SK-N-SH (cell line): ENCODE results near the gene DENND2C. TPM values are rescaled to one million over a fixed set of nuclear protein-coding genes. Genes with fewer than 3 reads are reported as not detected.

Experiments used
- CTCF ChIA-PET: fragments of 300-600, 350-600 bp; formaldehyde crosslinking; extraction: SDS; loops from one replicate; lab custom pipeline; 2021; lab: Yijun Ruan, JAX
- POLR2A ChIA-PET: fragments of 350-600 bp; sonication (Branson Sonifier 250); formaldehyde crosslinking; extraction: SDS; loops from one replicate; lab custom pipeline; 2020; ENCODE audit warnings: antibody characterized with exemption, inconsistent platforms; lab: Yijun Ruan, JAX
- DNase-seq: peaks from one replicate; pipeline ENCODE4 v3.0.0; 2012
- H2AFZ ChIP-seq: fragments of 200-600 bp; sonication (generic); 2 replicates; pipeline ENCODE4 v1.8.1; 2016; ENCODE audit warnings: antibody characterized with exemption, mild to moderate bottlenecking, low read depth
- H3F3A ChIP-seq: fragments of 200-600 bp; sonication (generic); replicated peaks from 2 replicates; pipeline ENCODE3; 2016; ENCODE audit warnings: antibody characterized with exemption, mild to moderate bottlenecking; ENCODE audit not compliant: insufficient read depth
- H3K27ac ChIP-seq, 2 experiments: fragments of 200-500 bp in 1 of 2; fragments of 200-600 bp in 1 of 2; sonication (Bioruptor generic) in 1 of 2; sonication (generic), shearing (Covaris generic) in 1 of 2; 2 replicates each; pipeline versions ENCODE4 v1.5.1 to v1.6.1; 2014 to 2016; ENCODE audit warnings: low read depth in 2 of 2, inconsistent platforms in 1 of 2, low read length in 1 of 2, mild to moderate bottlenecking in 1 of 2, mixed read lengths in 1 of 2
- H3K27me3 ChIP-seq: fragments of 200-600 bp; sonication (generic), shearing (Covaris generic); 2 replicates; pipeline ENCODE4 v1.6.1; 2016; ENCODE audit warnings: mixed run types; ENCODE audit not compliant: insufficient read depth
- H3K36me3 ChIP-seq, 2 experiments: fragments of 200-500 bp in 1 of 2; fragments of 200-600 bp in 1 of 2; sonication (Bioruptor generic) in 1 of 2; sonication (generic) in 1 of 2; replicated peaks in 1 of 2; 2 replicates each; pipeline versions ENCODE3 to v1.5.1; 2014 to 2016; ENCODE audit warnings: low read length in 1 of 2, mild to moderate bottlenecking in 1 of 2; ENCODE audit not compliant: insufficient read depth in 2 of 2, control insufficient read depth in 1 of 2
- H3K4me1 ChIP-seq, 2 experiments: fragments of 200-500 bp in 1 of 2; fragments of 200-600 bp in 1 of 2; sonication (Bioruptor generic) in 1 of 2; sonication (generic), shearing (Covaris generic) in 1 of 2; 2 replicates each; pipeline versions ENCODE4 v1.5.1 to v1.6.1; 2014 to 2016; ENCODE audit warnings: low read depth in 1 of 2, low read length in 1 of 2, mixed run types in 1 of 2; ENCODE audit not compliant: insufficient read depth in 2 of 2, control insufficient read depth in 1 of 2
- H3K4me2 ChIP-seq: fragments of 200-600 bp; sonication (generic), shearing (Covaris generic); 2 replicates; pipeline ENCODE4 v1.6.1; 2017; ENCODE audit warnings: mixed run types
- H3K4me3 ChIP-seq, 2 experiments: fragments of 200-500 bp in 1 of 2; fragments of 200-600 bp in 1 of 2; sonication (Bioruptor generic) in 1 of 2; sonication (generic), shearing (Covaris generic) in 1 of 2; 2 replicates each; pipeline versions ENCODE4 v1.5.1 to v1.8.1; 2014 to 2016; ENCODE audit warnings: low read depth in 2 of 2, inconsistent platforms in 1 of 2, low read length in 1 of 2, mild to moderate bottlenecking in 1 of 2, mixed read lengths in 1 of 2, moderate library complexity in 1 of 2
- H3K79me2 ChIP-seq: fragments of 200-600 bp; sonication (generic); 2 replicates; pipeline ENCODE4 v1.8.1; 2017; ENCODE audit warnings: mild to moderate bottlenecking; ENCODE audit not compliant: insufficient read depth
- H3K9ac ChIP-seq: fragments of 200-600 bp; sonication (generic); 2 replicates; pipeline ENCODE4 v1.6.1; 2017; ENCODE audit warnings: mixed run types
- H3K9me2 ChIP-seq: fragments of 200-600 bp; sonication (generic); 2 replicates; pipeline ENCODE4 v1.6.1; 2017; ENCODE audit warnings: mixed run types
- H3K9me3 ChIP-seq: fragments of 200-600 bp; sonication (generic); 2 replicates; pipeline ENCODE4 v1.6.1; 2017; ENCODE audit warnings: mixed run types, mild to moderate bottlenecking, moderate library complexity
- H4K20me1 ChIP-seq: fragments of 200-600 bp; sonication (generic); 2 replicates; pipeline ENCODE4 v1.6.1; 2017; ENCODE audit warnings: mild to moderate bottlenecking, mixed run types; ENCODE audit not compliant: insufficient read depth
- ELF1 ChIP-seq: IDR thresholded peaks from 2 replicates; pipeline ENCODE4 v1.4.0; 2012
- EP300 ChIP-seq, 2 experiments: IDR thresholded peaks; 2 replicates each; pipeline versions ENCODE4 v1.4.0 to v1.6.1; 2012; ENCODE audit warnings: borderline replicate concordance in 1 of 2, low read depth in 1 of 2, low read length in 1 of 2
- EZH2phosphoT487 ChIP-seq: fragments of 200-600 bp; sonication (generic); IDR thresholded peaks from 2 replicates; pipeline ENCODE4 v1.6.1; 2017; ENCODE audit warnings: low read depth, mixed run types, mild to moderate bottlenecking, antibody characterized with exemption, moderate library complexity, borderline replicate concordance
- FOXJ3 ChIP-seq: sonication (generic); formaldehyde crosslinking; IDR thresholded peaks from 2 replicates; pipeline ENCODE4 v1.5.1; 2020; ENCODE audit warnings: mild to moderate bottlenecking, missing genetic modification reagents
- GABPA ChIP-seq: IDR thresholded peaks from 2 replicates; pipeline ENCODE4 v1.4.0; 2012; ENCODE audit warnings: low read depth, mild to moderate bottlenecking
- MEF2A ChIP-seq: IDR thresholded peaks from 2 replicates; pipeline ENCODE4 v1.4.0; 2012; ENCODE audit warnings: low read depth, borderline replicate concordance
- NFIC ChIP-seq: IDR thresholded peaks from 2 replicates; pipeline ENCODE4 v1.4.0; 2012; ENCODE audit warnings: borderline replicate concordance
- POLR2AphosphoS5 ChIP-seq: IDR thresholded peaks from 2 replicates; pipeline ENCODE4 v1.6.1; 2012; ENCODE audit warnings: low read depth, low read length
- RFX5 ChIP-seq: IDR thresholded peaks from 2 replicates; pipeline ENCODE4 v1.6.1; 2012; ENCODE audit warnings: mild to moderate bottlenecking, improper control_type of control experiment, low read length
- SIN3A ChIP-seq: IDR thresholded peaks from 2 replicates; pipeline ENCODE4 v1.6.1; 2012; ENCODE audit warnings: low read depth, mild to moderate bottlenecking, low read length, moderate library complexity, borderline replicate concordance
- SMC3 ChIP-seq: IDR thresholded peaks from 2 replicates; pipeline ENCODE4 v1.6.1; 2012; ENCODE audit warnings: low read depth, low read length, improper control_type of control experiment
- TCF12 ChIP-seq: IDR thresholded peaks from 2 replicates; pipeline ENCODE4 v1.4.0; 2012
- TEAD4 ChIP-seq: IDR thresholded peaks from 2 replicates; pipeline ENCODE4 v1.4.0; 2012; ENCODE audit warnings: mild to moderate bottlenecking, borderline replicate concordance; ENCODE audit not compliant: insufficient read depth
- WGBS: methylation state at CpG from one replicate; pipeline ENCODE4 v1.1.6; 2017; ENCODE audit warnings: low lambda C conversion rate; 5-methylcytosine and 5-hydroxymethylcytosine counted together
- polyA plus RNA-seq, 3 experiments: library from polyadenylated mRNA; depleted of rRNA; stranded (reverse); fragments of >200 nt; gene quantifications; 2 replicates each; pipeline ENCODE4 v1.2.3, GENCODE V29; 2012
- TF ChIP-seq, protein P1 (sequence below): fragments of 200-600 bp; sonication (generic); IDR thresholded peaks from 2 replicates; pipeline ENCODE4 v1.6.1; 2017; ENCODE audit warnings: antibody characterized with exemption, mild to moderate bottlenecking, moderate library complexity
- TF ChIP-seq, protein P2 (sequence below): IDR thresholded peaks from 2 replicates; pipeline ENCODE4 v1.4.0; 2012; ENCODE audit warnings: low read depth
- TF ChIP-seq, protein P3 (sequence below): fragments of 150-350 bp; IDR thresholded peaks from 2 replicates; pipeline ENCODE4 v1.6.1; 2017; ENCODE audit warnings: antibody characterized with exemption, low read length, low read depth, borderline replicate concordance
- TF ChIP-seq, protein P4 (sequence below): IDR thresholded peaks from 2 replicates; pipeline ENCODE4 v1.6.1; 2012; ENCODE audit warnings: mild to moderate bottlenecking, low read depth, low read length, moderate library complexity
- TF ChIP-seq, protein P5 (sequence below): IDR thresholded peaks from 2 replicates; pipeline ENCODE4 v1.4.0; 2012; ENCODE audit warnings: low read depth, borderline replicate concordance
- TF ChIP-seq, protein P6 (sequence below): IDR thresholded peaks from 2 replicates; pipeline ENCODE4 v1.4.0; 2012; ENCODE audit warnings: low read depth, borderline replicate concordance

Gene DENND2C
- polyA plus RNA-seq, 1 of the 3 experiments (the other 2 are of a cell fraction) = 0.03 TPM

DNA sequence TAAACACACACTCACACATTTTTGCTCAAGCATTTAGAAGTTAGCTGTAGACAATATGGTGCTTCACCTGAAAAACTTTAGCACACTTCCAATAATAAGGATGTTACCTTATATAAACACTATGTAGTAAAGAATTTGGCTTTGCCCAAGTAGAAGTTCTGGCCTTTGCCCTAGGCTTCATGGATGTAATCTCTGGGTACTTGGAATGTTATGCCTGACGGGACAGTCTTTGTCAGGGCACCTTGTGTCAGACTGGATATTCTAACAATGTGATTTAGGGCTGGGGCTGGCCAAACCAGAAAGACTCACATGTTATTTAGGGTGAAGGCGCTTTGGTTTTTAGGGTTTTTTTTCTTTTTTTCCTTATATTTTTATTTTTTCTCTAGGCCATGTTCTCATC lies 124.1 kb downstream of the DENND2C start:
- no peaks in the 10 kb centered on the region for H3K36me3 ChIP-seq
- H3K4me3 ChIP-seq = no peak overlapping the region
- H3K27me3 ChIP-seq = no peaks in the 10 kb centered on the region
- no peaks in the 10 kb centered on the region for H4K20me1 ChIP-seq
- no peak overlapping the region for H3K9ac ChIP-seq
- POLR2A ChIA-PET = no interaction called here
- H3K27ac ChIP-seq = no peak overlapping the region
- no peaks in the 10 kb centered on the region for H3K79me2 ChIP-seq
- TF ChIP-seq RFX5 (no peak), ELF1 (no peak), SIN3A (no peak), FOXJ3 (CRISPR knock-in tag) (no peak), SMC3 (no peak), POLR2AphosphoS5 (no peak), NFIC (no peak), TCF12 (no peak), EZH2phosphoT487 (no peak), GABPA (no peak), EP300 (IDR thresholded peaks at IDR 0.05; ENCODE audit: borderline replicate concordance in 1 of 2, low read depth in 1 of 2, low read length in 1 of 2) (no peak), MEF2A (no peak), TEAD4 (no peak)
- TF ChIP-seq, protein P1, sequence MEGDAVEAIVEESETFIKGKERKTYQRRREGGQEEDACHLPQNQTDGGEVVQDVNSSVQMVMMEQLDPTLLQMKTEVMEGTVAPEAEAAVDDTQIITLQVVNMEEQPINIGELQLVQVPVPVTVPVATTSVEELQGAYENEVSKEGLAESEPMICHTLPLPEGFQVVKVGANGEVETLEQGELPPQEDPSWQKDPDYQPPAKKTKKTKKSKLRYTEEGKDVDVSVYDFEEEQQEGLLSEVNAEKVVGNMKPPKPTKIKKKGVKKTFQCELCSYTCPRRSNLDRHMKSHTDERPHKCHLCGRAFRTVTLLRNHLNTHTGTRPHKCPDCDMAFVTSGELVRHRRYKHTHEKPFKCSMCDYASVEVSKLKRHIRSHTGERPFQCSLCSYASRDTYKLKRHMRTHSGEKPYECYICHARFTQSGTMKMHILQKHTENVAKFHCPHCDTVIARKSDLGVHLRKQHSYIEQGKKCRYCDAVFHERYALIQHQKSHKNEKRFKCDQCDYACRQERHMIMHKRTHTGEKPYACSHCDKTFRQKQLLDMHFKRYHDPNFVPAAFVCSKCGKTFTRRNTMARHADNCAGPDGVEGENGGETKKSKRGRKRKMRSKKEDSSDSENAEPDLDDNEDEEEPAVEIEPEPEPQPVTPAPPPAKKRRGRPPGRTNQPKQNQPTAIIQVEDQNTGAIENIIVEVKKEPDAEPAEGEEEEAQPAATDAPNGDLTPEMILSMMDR = no peak
- TF ChIP-seq, protein P2, sequence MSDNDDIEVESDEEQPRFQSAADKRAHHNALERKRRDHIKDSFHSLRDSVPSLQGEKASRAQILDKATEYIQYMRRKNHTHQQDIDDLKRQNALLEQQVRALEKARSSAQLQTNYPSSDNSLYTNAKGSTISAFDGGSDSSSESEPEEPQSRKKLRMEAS = no peak
- TF ChIP-seq, protein P3, sequence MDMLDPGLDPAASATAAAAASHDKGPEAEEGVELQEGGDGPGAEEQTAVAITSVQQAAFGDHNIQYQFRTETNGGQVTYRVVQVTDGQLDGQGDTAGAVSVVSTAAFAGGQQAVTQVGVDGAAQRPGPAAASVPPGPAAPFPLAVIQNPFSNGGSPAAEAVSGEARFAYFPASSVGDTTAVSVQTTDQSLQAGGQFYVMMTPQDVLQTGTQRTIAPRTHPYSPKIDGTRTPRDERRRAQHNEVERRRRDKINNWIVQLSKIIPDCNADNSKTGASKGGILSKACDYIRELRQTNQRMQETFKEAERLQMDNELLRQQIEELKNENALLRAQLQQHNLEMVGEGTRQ = no peak
- TF ChIP-seq, protein P4, sequence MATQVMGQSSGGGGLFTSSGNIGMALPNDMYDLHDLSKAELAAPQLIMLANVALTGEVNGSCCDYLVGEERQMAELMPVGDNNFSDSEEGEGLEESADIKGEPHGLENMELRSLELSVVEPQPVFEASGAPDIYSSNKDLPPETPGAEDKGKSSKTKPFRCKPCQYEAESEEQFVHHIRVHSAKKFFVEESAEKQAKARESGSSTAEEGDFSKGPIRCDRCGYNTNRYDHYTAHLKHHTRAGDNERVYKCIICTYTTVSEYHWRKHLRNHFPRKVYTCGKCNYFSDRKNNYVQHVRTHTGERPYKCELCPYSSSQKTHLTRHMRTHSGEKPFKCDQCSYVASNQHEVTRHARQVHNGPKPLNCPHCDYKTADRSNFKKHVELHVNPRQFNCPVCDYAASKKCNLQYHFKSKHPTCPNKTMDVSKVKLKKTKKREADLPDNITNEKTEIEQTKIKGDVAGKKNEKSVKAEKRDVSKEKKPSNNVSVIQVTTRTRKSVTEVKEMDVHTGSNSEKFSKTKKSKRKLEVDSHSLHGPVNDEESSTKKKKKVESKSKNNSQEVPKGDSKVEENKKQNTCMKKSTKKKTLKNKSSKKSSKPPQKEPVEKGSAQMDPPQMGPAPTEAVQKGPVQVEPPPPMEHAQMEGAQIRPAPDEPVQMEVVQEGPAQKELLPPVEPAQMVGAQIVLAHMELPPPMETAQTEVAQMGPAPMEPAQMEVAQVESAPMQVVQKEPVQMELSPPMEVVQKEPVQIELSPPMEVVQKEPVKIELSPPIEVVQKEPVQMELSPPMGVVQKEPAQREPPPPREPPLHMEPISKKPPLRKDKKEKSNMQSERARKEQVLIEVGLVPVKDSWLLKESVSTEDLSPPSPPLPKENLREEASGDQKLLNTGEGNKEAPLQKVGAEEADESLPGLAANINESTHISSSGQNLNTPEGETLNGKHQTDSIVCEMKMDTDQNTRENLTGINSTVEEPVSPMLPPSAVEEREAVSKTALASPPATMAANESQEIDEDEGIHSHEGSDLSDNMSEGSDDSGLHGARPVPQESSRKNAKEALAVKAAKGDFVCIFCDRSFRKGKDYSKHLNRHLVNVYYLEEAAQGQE = no peak
- TF ChIP-seq, protein P5, sequence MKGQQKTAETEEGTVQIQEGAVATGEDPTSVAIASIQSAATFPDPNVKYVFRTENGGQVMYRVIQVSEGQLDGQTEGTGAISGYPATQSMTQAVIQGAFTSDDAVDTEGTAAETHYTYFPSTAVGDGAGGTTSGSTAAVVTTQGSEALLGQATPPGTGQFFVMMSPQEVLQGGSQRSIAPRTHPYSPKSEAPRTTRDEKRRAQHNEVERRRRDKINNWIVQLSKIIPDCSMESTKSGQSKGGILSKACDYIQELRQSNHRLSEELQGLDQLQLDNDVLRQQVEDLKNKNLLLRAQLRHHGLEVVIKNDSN = no peak
- TF ChIP-seq, protein P6, sequence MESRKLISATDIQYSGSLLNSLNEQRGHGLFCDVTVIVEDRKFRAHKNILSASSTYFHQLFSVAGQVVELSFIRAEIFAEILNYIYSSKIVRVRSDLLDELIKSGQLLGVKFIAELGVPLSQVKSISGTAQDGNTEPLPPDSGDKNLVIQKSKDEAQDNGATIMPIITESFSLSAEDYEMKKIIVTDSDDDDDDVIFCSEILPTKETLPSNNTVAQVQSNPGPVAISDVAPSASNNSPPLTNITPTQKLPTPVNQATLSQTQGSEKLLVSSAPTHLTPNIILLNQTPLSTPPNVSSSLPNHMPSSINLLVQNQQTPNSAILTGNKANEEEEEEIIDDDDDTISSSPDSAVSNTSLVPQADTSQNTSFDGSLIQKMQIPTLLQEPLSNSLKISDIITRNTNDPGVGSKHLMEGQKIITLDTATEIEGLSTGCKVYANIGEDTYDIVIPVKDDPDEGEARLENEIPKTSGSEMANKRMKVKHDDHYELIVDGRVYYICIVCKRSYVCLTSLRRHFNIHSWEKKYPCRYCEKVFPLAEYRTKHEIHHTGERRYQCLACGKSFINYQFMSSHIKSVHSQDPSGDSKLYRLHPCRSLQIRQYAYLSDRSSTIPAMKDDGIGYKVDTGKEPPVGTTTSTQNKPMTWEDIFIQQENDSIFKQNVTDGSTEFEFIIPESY = no peak
- H3K4me1 ChIP-seq = no peaks in the 10 kb centered on the region
- no peak for DNase-seq
- no peaks in the 10 kb centered on the region for H3K9me2 ChIP-seq
- no peaks in the 10 kb centered on the region for H3F3A ChIP-seq
- CTCF ChIA-PET = no interaction called here
- H3K9me3 ChIP-seq = no peaks in the 10 kb centered on the region
- H3K4me2 ChIP-seq = no peak overlapping the region
- 49% methylated on average over 2 of the region's 2 CpGs for WGBS
- H2AFZ ChIP-seq = no peak overlapping the region
